H1 (cell line): ENCODE data around the gene RHOH. TPM values are rescaled to one million over a fixed set of nuclear protein-coding genes. Genes with fewer than 3 reads are reported as not detected.

Experiments used
- CTCF ChIA-PET: fragments of 300-600 bp; sonication (Branson Sonifier 250); formaldehyde crosslinking; loops from one replicate; lab custom pipeline; 2021; ENCODE audit not compliant: partially characterized antibody; lab: Charles Lee
- POLR2A ChIA-PET: fragments of 300-600 bp; sonication (Branson Sonifier 250); formaldehyde crosslinking; loops from one replicate; lab custom pipeline; 2021; ENCODE audit warnings: inconsistent platforms; ENCODE audit not compliant: partially characterized antibody; lab: Charles Lee
- DNase-seq, 2 experiments: peaks; one replicate each; pipeline versions ENCODE4 v3.0.0 to v3.0.0-alpha.2; 2010 to 2022; ENCODE audit warnings: low spot score in 2 of 2, low read depth in 1 of 2, mixed read lengths in 1 of 2
- FAIRE-seq: peaks from 2 replicates; lab custom pipeline; 2011; peaks lifted over from hg19 to GRCh38; lab: Jason Lieb, UNC
- H2AFZ ChIP-seq: 2 replicates; pipeline ENCODE4 v1.8.1; 2012; ENCODE audit warnings: low read length, inconsistent platforms
- H2AK5ac ChIP-seq: 2 replicates; pipeline ENCODE4 v1.6.1; 2013; ENCODE audit warnings: low read depth, low read length
- H2BK120ac ChIP-seq: replicated peaks from 2 replicates; pipeline ENCODE3; 2013; ENCODE audit warnings: low read depth, low read length, inconsistent platforms
- H2BK12ac ChIP-seq: 2 replicates; pipeline ENCODE4 v1.6.1; 2013; ENCODE audit warnings: low read depth, low read length
- H2BK15ac ChIP-seq: 2 replicates; pipeline ENCODE4 v1.6.1; 2013; ENCODE audit warnings: low read length
- H2BK20ac ChIP-seq: 2 replicates; pipeline ENCODE4 v1.6.1; 2013; ENCODE audit warnings: low read length
- H2BK5ac ChIP-seq: 2 replicates; pipeline ENCODE4 v1.6.1; 2013; ENCODE audit warnings: low read depth, low read length
- H3K14ac ChIP-seq: 2 replicates; pipeline ENCODE4 v1.6.1; 2013; ENCODE audit warnings: inconsistent platforms; ENCODE audit not compliant: insufficient read length
- H3K18ac ChIP-seq: 2 replicates; pipeline ENCODE4 v1.6.1; 2013; ENCODE audit warnings: low read length; ENCODE audit errors: extremely low read depth
- H3K23ac ChIP-seq: 2 replicates; pipeline ENCODE4 v1.6.1; 2013; ENCODE audit warnings: inconsistent platforms; ENCODE audit not compliant: insufficient read length
- H3K23me2 ChIP-seq: 2 replicates; pipeline ENCODE4 v1.6.1; 2013; ENCODE audit warnings: low read depth, low read length
- H3K27ac ChIP-seq: 2 replicates; pipeline ENCODE4 v1.6.1; 2011; ENCODE audit warnings: low read depth, low read length, inconsistent platforms
- H3K27me3 ChIP-seq, 4 experiments: replicated peaks in 1 of 4; 1 replicate in 1 of 4; 2 replicates in 3 of 4; pipeline versions ENCODE4 v1.6.1 to v1.8.1; 2011 to 2013; ENCODE audit warnings: low read length in 3 of 4, mild to moderate bottlenecking in 3 of 4, inconsistent platforms in 2 of 4, mixed read lengths in 2 of 4, moderate library complexity in 1 of 4; ENCODE audit not compliant: control insufficient read depth in 3 of 4, insufficient read depth in 3 of 4; ENCODE audit errors: extremely low read depth in 1 of 4
- H3K36me3 ChIP-seq, 4 experiments: 2 replicates each; pipeline versions ENCODE4 v1.6.1 to v1.8.1; 2011 to 2013; ENCODE audit warnings: mild to moderate bottlenecking in 4 of 4, low read length in 3 of 4, moderate library complexity in 2 of 4, control low read depth in 1 of 4, inconsistent platforms in 1 of 4; ENCODE audit not compliant: insufficient read depth in 4 of 4, control insufficient read depth in 2 of 4
- H3K4ac ChIP-seq: replicated peaks from 2 replicates; pipeline ENCODE3; 2013; ENCODE audit warnings: low read length, low read depth, mixed read lengths, inconsistent platforms; ENCODE audit not compliant: insufficient read length
- H3K4me1 ChIP-seq, 4 experiments: replicated peaks in 1 of 4; 1 replicate in 1 of 4; 2 replicates in 3 of 4; pipeline versions ENCODE4 v1.6.1 to v1.8.1; 2011 to 2013; ENCODE audit warnings: low read length in 3 of 4, inconsistent platforms in 2 of 4, mixed read lengths in 1 of 4; ENCODE audit not compliant: insufficient read depth in 4 of 4, control insufficient read depth in 3 of 4
- H3K4me2 ChIP-seq, 2 experiments: 2 replicates each; pipeline versions ENCODE4 v1.6.1 to v1.8.1; 2011 to 2013; ENCODE audit warnings: low read depth in 2 of 2, low read length in 2 of 2, control low read depth in 1 of 2, inconsistent platforms in 1 of 2, mild to moderate bottlenecking in 1 of 2; ENCODE audit not compliant: insufficient read depth in 1 of 2
- H3K4me3 ChIP-seq, 4 experiments: fragments of 200-600, 300-600 bp in 1 of 4; sonication (generic), shearing (Covaris generic), sonication (Bioruptor Twin) in 1 of 4; 2 replicates each; pipeline versions ENCODE4 v1.5.1 to v1.8.1; 2011 to 2016; ENCODE audit warnings: low read length in 4 of 4, low read depth in 3 of 4, control low read depth in 2 of 4, inconsistent platforms in 2 of 4, mild to moderate bottlenecking in 2 of 4, mixed read lengths in 1 of 4, moderate library complexity in 1 of 4; ENCODE audit not compliant: insufficient read depth in 2 of 4; ENCODE audit errors: extremely low read depth in 1 of 4
- H3K56ac ChIP-seq: replicated peaks from 2 replicates; pipeline ENCODE3; 2013; ENCODE audit warnings: low read depth, mild to moderate bottlenecking, mixed read lengths, low read length, inconsistent platforms; ENCODE audit not compliant: insufficient read length
- H3K79me1 ChIP-seq: 2 replicates; pipeline ENCODE4 v1.6.1; 2013; ENCODE audit warnings: low read depth, low read length, control low read depth
- H3K79me2 ChIP-seq, 2 experiments: 2 replicates each; pipeline versions ENCODE4 v1.6.1 to v1.8.1; 2012 to 2013; ENCODE audit warnings: low read length in 2 of 2, mild to moderate bottlenecking in 2 of 2, inconsistent platforms in 1 of 2; ENCODE audit not compliant: insufficient read depth in 2 of 2, control insufficient read depth in 1 of 2
- H3K9ac ChIP-seq, 4 experiments: replicated peaks in 1 of 4; 1 replicate in 1 of 4; 2 replicates in 3 of 4; pipeline versions ENCODE4 v1.6.1 to v1.8.1; 2011 to 2013; ENCODE audit warnings: low read depth in 3 of 4, low read length in 3 of 4, control low read depth in 2 of 4, mild to moderate bottlenecking in 2 of 4, moderate library complexity in 2 of 4, inconsistent platforms in 1 of 4; ENCODE audit errors: extremely low read depth in 1 of 4
- H3K9me3 ChIP-seq, 2 experiments: 2 replicates each; pipeline versions ENCODE4 v1.6.1 to v1.8.1; 2012 to 2013; ENCODE audit warnings: mild to moderate bottlenecking in 2 of 2, moderate library complexity in 2 of 2, control low read depth in 1 of 2, inconsistent platforms in 1 of 2, low read depth in 1 of 2, low read length in 1 of 2, mixed read lengths in 1 of 2; ENCODE audit not compliant: insufficient read depth in 2 of 2
- H4K20me1 ChIP-seq, 2 experiments: replicated peaks in 1 of 2; 2 replicates each; pipeline versions ENCODE3 to v1.8.1; 2011 to 2013; ENCODE audit warnings: inconsistent platforms in 2 of 2, low read length in 2 of 2, mild to moderate bottlenecking in 1 of 2; ENCODE audit not compliant: insufficient read depth in 2 of 2, control insufficient read depth in 1 of 2
- H4K5ac ChIP-seq: 2 replicates; pipeline ENCODE4 v1.6.1; 2013; ENCODE audit warnings: low read length, low read depth, mixed read lengths, inconsistent platforms; ENCODE audit not compliant: insufficient read length
- H4K8ac ChIP-seq: 2 replicates; pipeline ENCODE4 v1.8.0; 2013; ENCODE audit warnings: mild to moderate bottlenecking, moderate library complexity, low read length, inconsistent platforms; ENCODE audit not compliant: insufficient read depth; ENCODE audit errors: extremely low read depth
- H4K91ac ChIP-seq: replicated peaks from 2 replicates; pipeline ENCODE3; 2013; ENCODE audit warnings: low read length, mixed read lengths, inconsistent platforms; ENCODE audit not compliant: insufficient read length
- BACH1 ChIP-seq: IDR thresholded peaks from 2 replicates; pipeline ENCODE4 v1.6.1; 2012; ENCODE audit warnings: low read length, improper control_type of control experiment
- SAP30 ChIP-seq: fragments of 300-600 bp; sonication (generic); IDR thresholded peaks from 2 replicates; pipeline ENCODE4 v1.7.1; 2012; ENCODE audit warnings: low read length, moderate library complexity, mild to moderate bottlenecking, inconsistent platforms; ENCODE audit not compliant: insufficient read depth, insufficient replicate concordance
- WGBS, 2 experiments: shearing (Covaris generic) in 1 of 2; methylation state at CpG; one replicate each; pipeline versions ENCODE4 v1.1.6 to v1.1.7; 2013 to 2015; ENCODE audit warnings: low lambda C conversion rate in 2 of 2, mixed read lengths in 2 of 2, inconsistent platforms in 1 of 2, low coverage in 1 of 2, missing lambda C conversion rate in 1 of 2; ENCODE audit not compliant: insufficient replicate concordance in 2 of 2, insufficient coverage in 1 of 2, insufficient read length in 1 of 2; ENCODE audit errors: extremely low coverage in 1 of 2, missing lambda C conversion rate in 1 of 2; 5-methylcytosine and 5-hydroxymethylcytosine counted together
- polyA plus RNA-seq, 7 experiments: library from polyadenylated mRNA; depleted of rRNA in 3 of 7; stranded (reverse) in 5 of 7; unstranded in 2 of 7; fragments of >200 nt in 5 of 7; fragments of 200-250 nt in 2 of 7; gene quantifications; 1 replicate in 5 of 7; 2 replicates in 1 of 7; 4 replicates in 1 of 7; pipeline versions ENCODE4 v1.2.1 to v1.2.3, GENCODE V29; 2011 to 2013; ENCODE audit warnings: missing spikeins in 2 of 7, mixed read lengths in 2 of 7
- total RNA-seq: library from RNA; stranded (reverse); fragmentation: NEBNext Ultra II Directional; extraction: Animal tissue kit (Norgen Biotek cat#: 25700); gene quantifications from 2 replicates; pipeline ENCODE4 v1.2.1, GENCODE V29; 2021

The RHOH gene
- total and polyA plus RNA-seq, 2 of the 8 experiments (the other 6 are each of a cell fraction or from before 2014, with no cell fraction given): 5.9 to 6.9 TPM

DNA sequence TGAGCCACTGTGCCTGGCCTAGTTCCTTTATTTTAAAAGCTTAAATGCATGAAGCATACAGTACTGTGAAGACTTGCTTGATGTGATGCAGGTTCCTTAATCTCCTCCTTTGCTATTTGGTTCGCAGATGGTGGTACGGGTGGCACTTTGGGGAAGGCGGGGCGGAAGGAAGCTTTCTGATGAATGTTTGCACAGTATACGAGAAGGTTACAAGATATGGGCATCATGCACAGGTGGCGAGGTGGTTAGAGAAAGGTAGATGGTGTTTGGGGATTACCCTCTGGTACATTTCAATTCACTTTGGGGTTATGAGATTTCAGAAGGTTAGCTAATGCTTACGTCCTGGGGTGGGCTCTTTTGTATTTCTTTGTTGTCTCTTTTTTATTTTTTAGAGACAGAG lies 17.2 kb downstream of the RHOH start:
- H2BK12ac ChIP-seq: no peak overlapping the region
- no peak for DNase-seq
- no peak overlapping the region for H3K23ac ChIP-seq
- ChIA-PET CTCF (interaction anchor here (1.1 kb wide), 1 partner anchor 96 kb away, joined by 3 read pairs; no protein-coding TSS in a partner anchor), POLR2A (interaction anchor here (1.6 kb wide), 1 partner anchor 158 kb away, joined by 3 read pairs; the partner anchor contains the start of gene N4BP2)
- no peaks in the 10 kb centered on the region for H3K9me3 ChIP-seq
- H3K79me2 ChIP-seq: peaks cover 0 to 6% of the 10 kb centered on the region in 2 experiments; a peak in 1 of 4 replicates
- H2BK5ac ChIP-seq: no peak overlapping the region
- H3K9ac ChIP-seq: no peak overlapping the region
- H4K20me1 ChIP-seq: no peaks in the 10 kb centered on the region
- H3K4me3 ChIP-seq: no peak overlapping the region
- no peak overlapping the region for H3K56ac ChIP-seq
- H4K8ac ChIP-seq: no peak overlapping the region
- no peaks in the 10 kb centered on the region for H3K79me1 ChIP-seq
- no peak overlapping the region for H3K4me2 ChIP-seq
- H2AK5ac ChIP-seq: no peak overlapping the region
- no peak overlapping the region for H3K27ac ChIP-seq
- no peak overlapping the region for H2BK15ac ChIP-seq
- H4K5ac ChIP-seq: no peak overlapping the region
- H3K18ac ChIP-seq: no peak overlapping the region
- H2AFZ ChIP-seq: no peak overlapping the region
- no peak overlapping the region for H4K91ac ChIP-seq
- no peaks in the 10 kb centered on the region for H3K27me3 ChIP-seq
- no peak overlapping the region for H3K4ac ChIP-seq
- WGBS, 2 experiments: 93% methylated on average over 7 of the region's 7 CpGs; no CpG with 5 or more reads in 1 of the 2 experiments
- no peak overlapping the region for H3K14ac ChIP-seq
- H3K4me1 ChIP-seq: no peaks in the 10 kb centered on the region; a peak in 1 of 7 replicates
- no peaks in the 10 kb centered on the region; the same call in 1 of the 2 replicates for H3K23me2 ChIP-seq
- H3K36me3 ChIP-seq: no peaks in the 10 kb centered on the region; a peak in 2 of 8 replicates
- H2BK20ac ChIP-seq: no peak overlapping the region
- no peak overlapping the region for H2BK120ac ChIP-seq
- no peak for FAIRE-seq
- TF ChIP-seq SAP30 (no peak), BACH1 (no peak)
